ENCODE measurements around the gene ARID5A. TPM values are rescaled to one million over a fixed set of nuclear protein-coding genes. Genes with fewer than 3 reads are reported as not detected.

Gene ARID5A
- total and polyA plus RNA-seq, 10 of the 15 experiments (the other 5 are each of a cell fraction or from before 2014, with no cell fraction given) = 0.76 to 87.1 (median 37.6) TPM

DNA sequence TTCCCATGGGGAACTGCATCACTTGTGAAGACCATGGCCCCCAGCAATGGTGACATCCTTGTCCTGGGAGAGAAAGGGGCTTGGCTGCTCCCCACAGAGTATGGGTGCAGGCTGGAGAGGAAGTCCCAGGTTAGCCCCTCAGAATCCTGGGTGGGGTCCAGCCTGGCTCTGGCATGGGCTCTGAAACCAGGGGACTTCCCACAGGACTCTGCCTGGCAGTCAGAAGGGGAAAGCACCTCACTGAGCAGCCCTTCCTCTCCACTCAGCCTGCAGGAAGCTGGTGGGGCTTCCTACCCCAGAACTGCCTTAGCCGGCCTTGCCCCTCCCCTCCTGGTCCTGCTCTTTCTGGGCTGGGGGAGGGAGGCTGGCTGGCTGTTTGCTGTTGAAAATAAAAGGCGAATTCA is 35.1 kb upstream of the ARID5A start:
- 0% methylated on average over 2 of the region's 2 CpGs for WGBS (ENCODE audit: insufficient coverage, insufficient replicate concordance, low lambda C conversion rate, missing lambda C conversion rate)
- in situ Hi-C loops (cut with MboI) (no loop called here), intact Hi-C loops (cut with micrococcal nuclease; ENCODE audit: unreplicated experiment) (no loop called here)
- Histone ChIP-seq H3K36me3 (ENCODE audit: control insufficient read depth in 2 of 2, insufficient read depth in 2 of 2, low read length in 1 of 2) (no peaks in the 10 kb centered on the region), H3K9ac (ENCODE audit: control insufficient read depth, insufficient read depth, low read length) (peak overlapping the region; percentile 52; the same call in 1 of the 2 replicates), H3K4me1 (ENCODE audit: control insufficient read depth, insufficient read depth, low read length) (peaks cover 37% of the 10 kb centered on the region), H3K27ac (ENCODE audit: control insufficient read depth, insufficient read depth) (peak overlapping the region; percentile 71), H3K4me2 (ENCODE audit: control insufficient read depth, insufficient read depth) (peak overlapping the region; percentile 65), H2AFZ (ENCODE audit: control insufficient read depth, low read depth, low read length) (peak overlapping the region; percentile 59), H3K9me3 (replicated peaks; ENCODE audit: control insufficient read depth, insufficient read depth, low read length) (no peaks in the 10 kb centered on the region), H4K20me1 (ENCODE audit: control insufficient read depth, insufficient read depth) (no peaks in the 10 kb centered on the region), H3K4me3 (no peak overlapping the region), H3K79me2 (ENCODE audit: control insufficient read depth, insufficient read depth, low read length) (no peaks in the 10 kb centered on the region), H3K27me3 (replicated peaks in 1 of 2; ENCODE audit: control insufficient read depth in 2 of 2, insufficient read depth in 2 of 2, low read length in 1 of 2) (no peaks in the 10 kb centered on the region)
- no TSS peak for BruUV-seq (replicated peaks)
- POLR2A ChIA-PET = no interaction called here
- FAIRE-seq (peak; percentile 81), DNase-seq (ENCODE audit: low read depth, low spot score) (peak; percentile 46), ATAC-seq (peak; percentile 82)
- SMC1A ChIA-PET (ENCODE audit: uncharacterized antibody, unreplicated experiment) = interaction anchor here (1.0 kb wide), 1 partner anchor 9 kb away, joined by 4 read pairs; no protein-coding TSS in a partner anchor
- TF ChIP-seq SPI1 (IDR thresholded peaks at IDR 0.05; ENCODE audit: borderline replicate concordance, insufficient read depth, low read depth, low read length) = peak; percentile 54; the same call in 1 of the 2 replicates
- peak; percentile 12; the same call in 1 of the 2 replicates for TF ChIP-seq SMARCA5 (IDR thresholded peaks at IDR 0.05)
- TF ChIP-seq, protein P1, sequence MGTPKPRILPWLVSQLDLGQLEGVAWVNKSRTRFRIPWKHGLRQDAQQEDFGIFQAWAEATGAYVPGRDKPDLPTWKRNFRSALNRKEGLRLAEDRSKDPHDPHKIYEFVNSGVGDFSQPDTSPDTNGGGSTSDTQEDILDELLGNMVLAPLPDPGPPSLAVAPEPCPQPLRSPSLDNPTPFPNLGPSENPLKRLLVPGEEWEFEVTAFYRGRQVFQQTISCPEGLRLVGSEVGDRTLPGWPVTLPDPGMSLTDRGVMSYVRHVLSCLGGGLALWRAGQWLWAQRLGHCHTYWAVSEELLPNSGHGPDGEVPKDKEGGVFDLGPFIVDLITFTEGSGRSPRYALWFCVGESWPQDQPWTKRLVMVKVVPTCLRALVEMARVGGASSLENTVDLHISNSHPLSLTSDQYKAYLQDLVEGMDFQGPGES (IDR thresholded peaks at IDR 0.05) = no peak
- TF ChIP-seq RELA (IDR thresholded peaks at IDR 0.05; ENCODE audit: borderline replicate concordance, partially characterized antibody) = peak; percentile 76
- no peak for TF ChIP-seq ZNF274 (IDR thresholded peaks at IDR 0.05; ENCODE audit: insufficient read depth, insufficient read length)
- no peak for TF ChIP-seq CBX3 (IDR thresholded peaks at IDR 0.05; ENCODE audit: borderline replicate concordance, low read depth)
- peak; percentile 64 for TF ChIP-seq EED (IDR thresholded peaks at IDR 0.05; ENCODE audit: low read depth)
- TF ChIP-seq CEBPB (IDR thresholded peaks at IDR 0.05; ENCODE audit: borderline replicate concordance in 1 of 2, low read depth in 2 of 2, low read length in 2 of 2) = no peak
- peak; percentile 25; the same call in 1 of the 2 replicates for TF ChIP-seq DPF2 (IDR thresholded peaks at IDR 0.05)
- 0 out of 2 replicates have a peak, but pooled peaks have one; percentile 5 for TF ChIP-seq PAX5 (IDR thresholded peaks at IDR 0.05; ENCODE audit: borderline replicate concordance, low read depth, low read length)
- peak; percentile 55 for TF ChIP-seq IKZF1 (conservative IDR thresholded peaks at IDR 0.05)
- TF ChIP-seq, protein P2, sequence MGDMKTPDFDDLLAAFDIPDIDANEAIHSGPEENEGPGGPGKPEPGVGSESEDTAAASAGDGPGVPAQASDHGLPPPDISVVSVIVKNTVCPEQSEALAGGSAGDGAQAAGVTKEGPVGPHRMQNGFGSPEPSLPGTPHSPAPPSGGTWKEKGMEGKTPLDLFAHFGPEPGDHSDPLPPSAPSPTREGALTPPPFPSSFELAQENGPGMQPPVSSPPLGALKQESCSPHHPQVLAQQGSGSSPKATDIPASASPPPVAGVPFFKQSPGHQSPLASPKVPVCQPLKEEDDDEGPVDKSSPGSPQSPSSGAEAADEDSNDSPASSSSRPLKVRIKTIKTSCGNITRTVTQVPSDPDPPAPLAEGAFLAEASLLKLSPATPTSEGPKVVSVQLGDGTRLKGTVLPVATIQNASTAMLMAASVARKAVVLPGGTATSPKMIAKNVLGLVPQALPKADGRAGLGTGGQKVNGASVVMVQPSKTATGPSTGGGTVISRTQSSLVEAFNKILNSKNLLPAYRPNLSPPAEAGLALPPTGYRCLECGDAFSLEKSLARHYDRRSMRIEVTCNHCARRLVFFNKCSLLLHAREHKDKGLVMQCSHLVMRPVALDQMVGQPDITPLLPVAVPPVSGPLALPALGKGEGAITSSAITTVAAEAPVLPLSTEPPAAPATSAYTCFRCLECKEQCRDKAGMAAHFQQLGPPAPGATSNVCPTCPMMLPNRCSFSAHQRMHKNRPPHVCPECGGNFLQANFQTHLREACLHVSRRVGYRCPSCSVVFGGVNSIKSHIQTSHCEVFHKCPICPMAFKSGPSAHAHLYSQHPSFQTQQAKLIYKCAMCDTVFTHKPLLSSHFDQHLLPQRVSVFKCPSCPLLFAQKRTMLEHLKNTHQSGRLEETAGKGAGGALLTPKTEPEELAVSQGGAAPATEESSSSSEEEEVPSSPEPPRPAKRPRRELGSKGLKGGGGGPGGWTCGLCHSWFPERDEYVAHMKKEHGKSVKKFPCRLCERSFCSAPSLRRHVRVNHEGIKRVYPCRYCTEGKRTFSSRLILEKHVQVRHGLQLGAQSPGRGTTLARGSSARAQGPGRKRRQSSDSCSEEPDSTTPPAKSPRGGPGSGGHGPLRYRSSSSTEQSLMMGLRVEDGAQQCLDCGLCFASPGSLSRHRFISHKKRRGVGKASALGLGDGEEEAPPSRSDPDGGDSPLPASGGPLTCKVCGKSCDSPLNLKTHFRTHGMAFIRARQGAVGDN (IDR thresholded peaks at IDR 0.05) = 0 out of 2 replicates have a peak, but pooled peaks have one; percentile 26
- TF ChIP-seq, protein P3, sequence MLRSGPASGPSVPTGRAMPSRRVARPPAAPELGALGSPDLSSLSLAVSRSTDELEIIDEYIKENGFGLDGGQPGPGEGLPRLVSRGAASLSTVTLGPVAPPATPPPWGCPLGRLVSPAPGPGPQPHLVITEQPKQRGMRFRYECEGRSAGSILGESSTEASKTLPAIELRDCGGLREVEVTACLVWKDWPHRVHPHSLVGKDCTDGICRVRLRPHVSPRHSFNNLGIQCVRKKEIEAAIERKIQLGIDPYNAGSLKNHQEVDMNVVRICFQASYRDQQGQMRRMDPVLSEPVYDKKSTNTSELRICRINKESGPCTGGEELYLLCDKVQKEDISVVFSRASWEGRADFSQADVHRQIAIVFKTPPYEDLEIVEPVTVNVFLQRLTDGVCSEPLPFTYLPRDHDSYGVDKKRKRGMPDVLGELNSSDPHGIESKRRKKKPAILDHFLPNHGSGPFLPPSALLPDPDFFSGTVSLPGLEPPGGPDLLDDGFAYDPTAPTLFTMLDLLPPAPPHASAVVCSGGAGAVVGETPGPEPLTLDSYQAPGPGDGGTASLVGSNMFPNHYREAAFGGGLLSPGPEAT (IDR thresholded peaks at IDR 0.05; ENCODE audit: low read depth) = peak; percentile 68
- peak; percentile 29 to 42; a peak in 2 of 4 replicates for TF ChIP-seq IKZF2 (IDR thresholded peaks at IDR 0.05)
- CTCF ChIA-PET = interaction anchor here (0.6 kb wide), 1 partner anchor 231 kb away, joined by 3 read pairs; no protein-coding TSS in a partner anchor
- RAD21 ChIA-PET (ENCODE audit: unreplicated experiment) = interaction anchor here (0.7 to 1.0 kb wide), 2 partner anchors 9 to 15 kb away, joined by 3 read pairs; no protein-coding TSS in a partner anchor

All from GM12878 (cell line).